ENCODE results near the gene U2SURP. TPM values are rescaled to one million over a fixed set of nuclear protein-coding genes. Genes with fewer than 3 reads are reported as not detected.

U2SURP gene
- total and polyA plus RNA-seq, 2 donors (not counting 3 experiments of a cell fraction or from before 2014, with no cell fraction given) = 12.6 to 92.4 TPM

DNA sequence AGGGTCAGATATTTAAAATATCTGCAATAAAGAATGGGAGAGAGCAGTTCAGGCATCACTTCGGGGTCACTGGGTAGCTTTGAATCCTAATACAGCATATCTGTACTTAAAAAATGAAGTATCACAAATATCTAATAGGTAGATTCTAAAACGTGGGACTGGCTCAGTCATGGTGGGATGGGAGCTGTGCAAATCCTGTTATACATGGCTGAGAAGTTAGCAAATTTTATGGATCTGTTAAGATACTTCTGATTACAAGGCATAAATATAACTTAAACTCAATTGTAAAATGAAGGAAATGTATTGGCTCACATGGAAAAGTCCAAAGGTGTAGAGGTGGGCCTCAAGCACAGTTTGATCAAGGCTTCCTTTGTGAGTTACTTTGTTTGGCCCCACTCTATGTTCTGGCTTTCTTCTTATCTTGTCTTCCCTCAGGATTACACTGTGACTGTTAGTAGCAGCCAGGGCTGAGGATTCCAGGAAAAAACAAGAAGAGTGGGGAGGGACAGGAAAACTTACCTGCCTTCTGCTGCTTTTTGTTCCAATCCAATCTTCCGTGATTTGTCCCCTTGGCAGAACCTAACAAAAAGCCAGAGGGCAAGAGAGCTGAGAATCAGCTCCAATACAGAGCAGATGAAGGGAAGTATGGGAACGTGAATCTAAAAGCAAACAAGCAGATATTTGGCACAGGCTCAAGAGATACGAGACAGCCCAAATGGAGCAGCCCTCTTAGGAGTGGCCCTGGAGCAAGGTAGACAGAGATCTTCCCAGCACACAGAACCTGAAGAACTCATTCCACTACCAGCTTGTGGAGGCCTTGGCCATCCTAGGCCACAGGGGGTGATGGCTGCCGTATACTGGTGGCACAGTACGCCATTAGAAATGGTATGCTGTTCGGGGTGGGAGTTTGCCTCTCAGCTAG lies 48.8 kb upstream of the U2SURP start:
- no peak overlapping the region for H2AFZ ChIP-seq (ENCODE audit: low read depth, low read length)
- ChIA-PET POLR2A (no interaction called here), CTCF (interaction anchor here (0.6 to 2.1 kb wide), 3 partner anchors 19 to 124 kb away, joined by 3 to 6 read pairs (median 4); no protein-coding TSS in a partner anchor)
- H3K9ac ChIP-seq (replicated peaks; ENCODE audit: extremely low read depth, insufficient read depth, low read length) = no peak overlapping the region
- H3K9me1 ChIP-seq (replicated peaks; ENCODE audit: control insufficient read depth, extremely low read depth, insufficient read depth, low read length) = no peaks in the 10 kb centered on the region
- intact Hi-C loops (cut with micrococcal nuclease) = no loop called here
- no TSS peak for BruUV-seq (replicated peaks)
- H3K27ac ChIP-seq (ENCODE audit: insufficient read depth, low read depth, low read length) = no peak overlapping the region
- dilution Hi-C loops (cut with MboI; ENCODE audit: extremely low pct_ligation_motif_present, low sequenced_read_pairs) = no loop called here
- no peaks in the 10 kb centered on the region for H4K20me1 ChIP-seq (replicated peaks; ENCODE audit: control insufficient read depth, extremely low read depth, insufficient read depth, low read length)
- DNase-seq (ENCODE audit: low read depth, low spot score) = no peak
- H3K4me1 ChIP-seq (ENCODE audit: control insufficient read depth, extremely low read depth, insufficient read depth, low read length) = no peaks in the 10 kb centered on the region
- no peak for FAIRE-seq
- H3K27me3 ChIP-seq (ENCODE audit: control insufficient read depth in 2 of 2, insufficient read depth in 2 of 2, low read length in 2 of 2) = peaks cover 37 to 81% of the 10 kb centered on the region in 2 experiments
- no peak overlapping the region for H3K4me3 ChIP-seq (replicated peaks in 1 of 3; ENCODE audit: insufficient read depth in 1 of 3, low read depth in 1 of 3, low read length in 3 of 3)
- TF ChIP-seq FOS (IDR thresholded peaks at IDR 0.05; ENCODE audit: borderline replicate concordance, insufficient read depth, low read length) = no peak
- no peak for TF ChIP-seq POLR2A (IDR thresholded peaks at IDR 0.05; ENCODE audit: low read depth, low read length)
- TF ChIP-seq POLR2AphosphoS5 (IDR thresholded peaks at IDR 0.05; ENCODE audit: insufficient read depth, low read depth, low read length) = no peak
- H3K36me3 ChIP-seq (ENCODE audit: control insufficient read depth in 2 of 2, extremely low read depth in 1 of 2, insufficient read depth in 2 of 2, low read length in 2 of 2) = no peaks in the 10 kb centered on the region
- H3K79me2 ChIP-seq (ENCODE audit: control insufficient read depth, insufficient read depth, low read length) = no peaks in the 10 kb centered on the region
- no peaks in the 10 kb centered on the region for H3K9me3 ChIP-seq (replicated peaks; ENCODE audit: control insufficient read depth, insufficient read depth, low read length)
- H3K4me2 ChIP-seq (ENCODE audit: insufficient read depth, low read length) = no peak overlapping the region

DNA sequence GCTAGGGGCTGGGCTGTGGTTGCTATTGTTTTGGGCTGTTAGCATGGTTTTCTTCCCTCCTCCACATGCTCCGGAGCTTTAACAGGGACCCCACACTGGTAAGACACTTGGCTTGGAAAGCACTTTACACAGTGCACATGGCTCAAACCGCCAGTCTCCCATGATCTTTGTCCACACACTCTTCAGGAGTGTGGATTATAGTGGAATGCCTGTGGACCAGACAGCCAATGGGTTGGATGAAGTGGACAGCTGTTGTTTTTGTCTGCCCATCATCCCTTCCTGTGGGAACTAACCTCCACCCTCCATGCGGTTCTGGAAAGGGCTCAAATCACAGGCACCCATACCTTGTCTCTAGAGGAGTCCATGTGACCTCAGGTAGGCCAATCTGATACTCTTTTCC lies 47.9 kb upstream of the U2SURP start:
- ChIA-PET CTCF (interaction anchor here (0.6 to 2.1 kb wide), 3 partner anchors 20 to 124 kb away, joined by 3 to 6 read pairs (median 4); no protein-coding TSS in a partner anchor), POLR2A (no interaction called here)
- Histone ChIP-seq H3K79me2 (ENCODE audit: control insufficient read depth, insufficient read depth, low read length) (no peaks in the 10 kb centered on the region), H3K9ac (replicated peaks; ENCODE audit: extremely low read depth, insufficient read depth, low read length) (no peak overlapping the region), H3K4me1 (ENCODE audit: control insufficient read depth, extremely low read depth, insufficient read depth, low read length) (no peaks in the 10 kb centered on the region), H3K9me3 (replicated peaks; ENCODE audit: control insufficient read depth, insufficient read depth, low read length) (no peaks in the 10 kb centered on the region), H3K9me1 (replicated peaks; ENCODE audit: control insufficient read depth, extremely low read depth, insufficient read depth, low read length) (no peaks in the 10 kb centered on the region), H2AFZ (ENCODE audit: low read depth, low read length) (no peak overlapping the region), H4K20me1 (replicated peaks; ENCODE audit: control insufficient read depth, extremely low read depth, insufficient read depth, low read length) (no peaks in the 10 kb centered on the region), H3K4me3 (replicated peaks in 1 of 3; ENCODE audit: insufficient read depth in 1 of 3, low read depth in 1 of 3, low read length in 3 of 3) (no peak overlapping the region), H3K4me2 (ENCODE audit: insufficient read depth, low read length) (no peak overlapping the region), H3K36me3 (ENCODE audit: control insufficient read depth in 2 of 2, extremely low read depth in 1 of 2, insufficient read depth in 2 of 2, low read length in 2 of 2) (no peaks in the 10 kb centered on the region), H3K27ac (ENCODE audit: insufficient read depth, low read depth, low read length) (no peak overlapping the region), H3K27me3 (ENCODE audit: control insufficient read depth in 2 of 2, insufficient read depth in 2 of 2, low read length in 2 of 2) (peaks cover 40 to 83% of the 10 kb centered on the region in 2 experiments)
- DNase-seq (ENCODE audit: low read depth, low spot score) (no peak), FAIRE-seq (no peak)
- TF ChIP-seq GATA2 (IDR thresholded peaks at IDR 0.05; ENCODE audit: insufficient read depth, insufficient read length, low read depth, low read length) (no peak), POLR2A (IDR thresholded peaks at IDR 0.05; ENCODE audit: low read depth, low read length) (no peak), MYC (IDR thresholded peaks at IDR 0.05; ENCODE audit: low read depth, low read length) (no peak)
- TF ChIP-seq, protein P1, sequence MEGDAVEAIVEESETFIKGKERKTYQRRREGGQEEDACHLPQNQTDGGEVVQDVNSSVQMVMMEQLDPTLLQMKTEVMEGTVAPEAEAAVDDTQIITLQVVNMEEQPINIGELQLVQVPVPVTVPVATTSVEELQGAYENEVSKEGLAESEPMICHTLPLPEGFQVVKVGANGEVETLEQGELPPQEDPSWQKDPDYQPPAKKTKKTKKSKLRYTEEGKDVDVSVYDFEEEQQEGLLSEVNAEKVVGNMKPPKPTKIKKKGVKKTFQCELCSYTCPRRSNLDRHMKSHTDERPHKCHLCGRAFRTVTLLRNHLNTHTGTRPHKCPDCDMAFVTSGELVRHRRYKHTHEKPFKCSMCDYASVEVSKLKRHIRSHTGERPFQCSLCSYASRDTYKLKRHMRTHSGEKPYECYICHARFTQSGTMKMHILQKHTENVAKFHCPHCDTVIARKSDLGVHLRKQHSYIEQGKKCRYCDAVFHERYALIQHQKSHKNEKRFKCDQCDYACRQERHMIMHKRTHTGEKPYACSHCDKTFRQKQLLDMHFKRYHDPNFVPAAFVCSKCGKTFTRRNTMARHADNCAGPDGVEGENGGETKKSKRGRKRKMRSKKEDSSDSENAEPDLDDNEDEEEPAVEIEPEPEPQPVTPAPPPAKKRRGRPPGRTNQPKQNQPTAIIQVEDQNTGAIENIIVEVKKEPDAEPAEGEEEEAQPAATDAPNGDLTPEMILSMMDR (IDR thresholded peaks at IDR 0.05; ENCODE audit: extremely low read depth in 1 of 2, insufficient read depth in 1 of 2, low read depth in 1 of 2, low read length in 2 of 2) = no peak
- TF ChIP-seq, protein P2, sequence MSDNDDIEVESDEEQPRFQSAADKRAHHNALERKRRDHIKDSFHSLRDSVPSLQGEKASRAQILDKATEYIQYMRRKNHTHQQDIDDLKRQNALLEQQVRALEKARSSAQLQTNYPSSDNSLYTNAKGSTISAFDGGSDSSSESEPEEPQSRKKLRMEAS (IDR thresholded peaks at IDR 0.05; ENCODE audit: insufficient read depth, insufficient read length) = no peak
- intact Hi-C loops (cut with micrococcal nuclease) (no loop called here), dilution Hi-C loops (cut with MboI; ENCODE audit: extremely low pct_ligation_motif_present, low sequenced_read_pairs) (no loop called here)
- no TSS peak for BruUV-seq (replicated peaks)
